Thyroid gland (tissue), 4 donors: Measurements from ENCODE around the gene YIPF3. TPM values are rescaled to one million over a fixed set of nuclear protein-coding genes. Genes with fewer than 3 reads are reported as not detected.

ENCODE experiments used
- DNase-seq, 2 donors: peaks; one replicate each; pipeline ENCODE4 v3.0.0-alpha.2; 2019
- H3K27ac ChIP-seq, 3 donors: fragments of 200-600 bp; sonication (generic); 1 replicate in 2 of 3; 2 replicates in 1 of 3; pipeline ENCODE4 v1.5.1; 2016 to 2019; ENCODE audit warnings: mild to moderate bottlenecking in 1 of 3, moderate library complexity in 1 of 3
- H3K27me3 ChIP-seq: fragments of 200-600 bp; sonication (generic); one replicate; pipeline ENCODE4 v1.5.1; 2019
- H3K36me3 ChIP-seq, 2 donors: fragments of 200-600 bp; sonication (generic); one replicate each; pipeline ENCODE4 v1.5.1; 2016 to 2019
- H3K4me1 ChIP-seq, 2 donors: fragments of 200-600 bp; sonication (generic); one replicate each; pipeline ENCODE4 v1.5.1; 2017 to 2019
- H3K4me3 ChIP-seq, 3 donors: fragments of 200-600 bp; sonication (generic); replicated peaks in 1 of 3; 1 replicate in 2 of 3; 2 replicates in 1 of 3; pipeline ENCODE4 v1.5.1; 2016; ENCODE audit warnings: mild to moderate bottlenecking in 1 of 3
- H3K9me3 ChIP-seq: fragments of 200-600 bp; sonication (generic); one replicate; pipeline ENCODE4 v1.5.1; 2017
- POLR2A ChIP-seq, 2 donors: fragments of 450-650 bp; IDR thresholded peaks; one replicate each; pipeline ENCODE4 v1.6.1; 2017; ENCODE audit warnings: antibody characterized with exemption in 2 of 2, mild to moderate bottlenecking in 2 of 2, moderate library complexity in 1 of 2
- WGBS, 2 donors: methylation state at CpG; one replicate each; pipeline ENCODE4 v1.1.5; 2017; 5-methylcytosine and 5-hydroxymethylcytosine counted together
- intact Hi-C: fragments of 100-400 bp; cut with DNase I; formaldehyde crosslinking; loops from one replicate; pipeline ENCODE4 v1.15.1; 2023
- total RNA-seq, 4 donors: library from RNA; depleted of rRNA; stranded (reverse); fragments of >200 nt; gene quantifications; one replicate each; pipeline ENCODE4 v1.2.3, GENCODE V29; 2016
- TF ChIP-seq, protein P1 (sequence below), 6 experiments: fragments of 200-600 bp in 3 of 6; fragments of 450-650 bp in 3 of 6; sonication (generic) in 3 of 6; IDR thresholded peaks; one replicate each; pipeline ENCODE4 v1.5.1; 2016 to 2019; ENCODE audit warnings: antibody characterized with exemption in 6 of 6, mild to moderate bottlenecking in 2 of 6, inconsistent platforms in 1 of 6, moderate library complexity in 1 of 6

Gene YIPF3
- total RNA-seq, 4 donors from 2014 or later: 126 to 145 (median 128) TPM

- peaks cover 11 to 17% of the 10 kb centered on the region in 2 donors for H3K4me1 ChIP-seq
- no peaks in the 10 kb centered on the region for H3K27me3 ChIP-seq
- TF ChIP-seq POLR2A (IDR thresholded peaks at IDR 0.05): no peak
- TF ChIP-seq, protein P1, sequence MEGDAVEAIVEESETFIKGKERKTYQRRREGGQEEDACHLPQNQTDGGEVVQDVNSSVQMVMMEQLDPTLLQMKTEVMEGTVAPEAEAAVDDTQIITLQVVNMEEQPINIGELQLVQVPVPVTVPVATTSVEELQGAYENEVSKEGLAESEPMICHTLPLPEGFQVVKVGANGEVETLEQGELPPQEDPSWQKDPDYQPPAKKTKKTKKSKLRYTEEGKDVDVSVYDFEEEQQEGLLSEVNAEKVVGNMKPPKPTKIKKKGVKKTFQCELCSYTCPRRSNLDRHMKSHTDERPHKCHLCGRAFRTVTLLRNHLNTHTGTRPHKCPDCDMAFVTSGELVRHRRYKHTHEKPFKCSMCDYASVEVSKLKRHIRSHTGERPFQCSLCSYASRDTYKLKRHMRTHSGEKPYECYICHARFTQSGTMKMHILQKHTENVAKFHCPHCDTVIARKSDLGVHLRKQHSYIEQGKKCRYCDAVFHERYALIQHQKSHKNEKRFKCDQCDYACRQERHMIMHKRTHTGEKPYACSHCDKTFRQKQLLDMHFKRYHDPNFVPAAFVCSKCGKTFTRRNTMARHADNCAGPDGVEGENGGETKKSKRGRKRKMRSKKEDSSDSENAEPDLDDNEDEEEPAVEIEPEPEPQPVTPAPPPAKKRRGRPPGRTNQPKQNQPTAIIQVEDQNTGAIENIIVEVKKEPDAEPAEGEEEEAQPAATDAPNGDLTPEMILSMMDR (IDR thresholded peaks at IDR 0.05): peak; percentile 85 to 99 (median 88)
- WGBS, 2 donors: 27 to 32% methylated on average over 11 to 14 of the region's 14 CpGs
- peaks cover 36 to 38% of the 10 kb centered on the region in 2 donors for H3K36me3 ChIP-seq
- no peaks in the 10 kb centered on the region for H3K9me3 ChIP-seq
- DNase-seq: peak; percentile 73 to 76
- no peak overlapping the region for H3K4me3 ChIP-seq
- H3K27ac ChIP-seq: no peak overlapping the region
- intact Hi-C loops: loop anchor here (2.0 to 10.0 kb wide), 3 partner anchors 52 to 245 kb away; partner anchors contain the start of genes DLK2 and ZNF318
Observed at GRCh38 chr6:43506667-43507471, 9.9 kb downstream of the YIPF3 start.

- 90 to 91% methylated on average over 3 of the region's 3 CpGs for WGBS, 2 donors
- intact Hi-C loops: loop anchor here (2.0 to 10.0 kb wide), 3 partner anchors 51 to 244 kb away; partner anchors contain the start of genes DLK2 and ZNF318
- Histone ChIP-seq H3K36me3 (peaks cover 30 to 35% of the 10 kb centered on the region in 2 donors), H3K27ac (no peak overlapping the region), H3K4me1 (peaks cover 11 to 17% of the 10 kb centered on the region in 2 donors), H3K4me3 (no peak overlapping the region), H3K9me3 (no peaks in the 10 kb centered on the region), H3K27me3 (no peaks in the 10 kb centered on the region)
- DNase-seq: no peak
- TF ChIP-seq, protein P1 (IDR thresholded peaks at IDR 0.05): no peak
Observed at GRCh38 chr6:43506171-43506570, 10.6 kb downstream of the YIPF3 start.

- TF ChIP-seq, protein P1 (IDR thresholded peaks at IDR 0.05): no peak
- no peak for TF ChIP-seq POLR2A (IDR thresholded peaks at IDR 0.05)
- H3K36me3 ChIP-seq: peaks cover 32 to 34% of the 10 kb centered on the region in 2 donors
- H3K27ac ChIP-seq: no peak overlapping the region
- H3K4me1 ChIP-seq: peaks cover 10 to 15% of the 10 kb centered on the region in 2 donors
- 78 to 80% methylated on average over 2 to 3 of the region's 6 CpGs for WGBS, 2 donors
- intact Hi-C loops: loop anchor here (2.0 to 10.0 kb wide), 3 partner anchors 51 to 243 kb away; partner anchors contain the start of genes DLK2 and ZNF318
- H3K27me3 ChIP-seq: no peaks in the 10 kb centered on the region
- H3K4me3 ChIP-seq: no peak overlapping the region
- no peak for DNase-seq
- no peaks in the 10 kb centered on the region for H3K9me3 ChIP-seq
Observed at GRCh38 chr6:43505718-43506117, 11.0 kb downstream of the YIPF3 start.

DNA sequence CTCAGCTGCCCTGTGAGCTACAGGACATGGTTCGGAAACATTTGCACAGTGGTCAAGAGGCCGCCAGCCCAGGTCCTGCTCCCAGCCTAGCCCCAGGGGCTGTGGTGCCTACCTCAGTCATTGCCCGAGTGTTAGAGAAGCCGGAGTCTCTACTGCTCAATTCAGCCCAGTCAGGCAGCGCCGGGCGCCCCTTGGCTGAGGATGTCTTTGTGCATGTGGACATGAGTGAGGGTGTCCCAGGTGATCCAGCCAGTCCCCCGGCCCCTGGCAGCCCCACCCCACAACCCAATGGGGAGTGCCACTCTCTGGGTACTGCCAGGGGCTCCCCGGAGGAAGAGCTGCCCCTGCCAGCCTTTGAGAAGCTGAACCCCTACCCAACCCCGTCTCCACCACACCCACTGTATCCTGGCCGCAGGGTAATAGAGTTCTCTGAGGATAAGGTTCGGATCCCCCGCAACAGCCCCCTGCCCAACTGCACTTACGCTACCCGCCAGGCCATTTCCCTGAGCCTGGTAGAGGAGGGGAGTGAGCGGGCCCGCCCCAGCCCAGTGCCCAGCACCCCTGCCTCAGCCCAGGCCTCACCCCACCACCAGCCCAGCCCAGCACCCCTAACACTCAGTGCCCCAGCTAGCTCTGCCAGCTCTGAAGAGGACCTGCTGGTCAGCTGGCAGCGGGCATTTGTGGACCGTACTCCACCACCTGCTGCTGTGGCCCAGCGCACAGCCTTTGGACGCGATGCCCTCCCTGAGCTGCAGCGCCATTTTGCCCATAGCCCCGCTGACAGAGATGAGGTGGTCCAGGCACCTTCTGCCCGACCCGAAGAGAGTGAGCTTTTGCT, 11.8 kb downstream of the YIPF3 start:
- intact Hi-C loops: loop anchor here (5.0 to 10.0 kb wide), 2 partner anchors 140 to 243 kb away; partner anchors contain the start of gene ZNF318
- no peak for DNase-seq
- Histone ChIP-seq H3K36me3 (peaks cover 38 to 40% of the 10 kb centered on the region in 2 donors), H3K27ac (no peak overlapping the region), H3K4me1 (peaks cover 5 to 11% of the 10 kb centered on the region in 2 donors), H3K4me3 (no peak overlapping the region), H3K27me3 (no peaks in the 10 kb centered on the region), H3K9me3 (no peaks in the 10 kb centered on the region)
- TF ChIP-seq POLR2A (IDR thresholded peaks at IDR 0.05): no peak
- TF ChIP-seq, protein P1 (IDR thresholded peaks at IDR 0.05): no peak
- 92 to 93% methylated on average over 7 to 21 of the region's 26 CpGs for WGBS, 2 donors
